ENCODE results near the gene HSD17B12. TPM values are rescaled to one million over a fixed set of nuclear protein-coding genes. Genes with fewer than 3 reads are reported as not detected.

Gene HSD17B12
- total and polyA plus RNA-seq, 2 of the 4 experiments (the other 2 are of a cell fraction): 38.0 to 44.6 TPM

GRCh38 chr11:43632181-43632580, 48.4 kb upstream of the HSD17B12 start (continued):
- TF ChIP-seq USF2 (IDR thresholded peaks at IDR 0.05; ENCODE audit: low read depth, low read length) (no peak), MXI1 (IDR thresholded peaks at IDR 0.05; ENCODE audit: borderline replicate concordance, low read depth, low read length) (no peak), RFX5 (IDR thresholded peaks at IDR 0.05; ENCODE audit: low read depth, low read length) (no peak), NFE2L2 (IDR thresholded peaks at IDR 0.05; ENCODE audit: low read depth, low read length) (no peak)

GRCh38 chr11:43638717-43639116, 41.8 kb upstream of the HSD17B12 start:
- no peak overlapping the region for H3K23ac ChIP-seq (ENCODE audit: low read depth, low read length)
- H2AK9ac ChIP-seq (replicated peaks; ENCODE audit: low read depth, low read length, poor library complexity): no peak overlapping the region
- no peak overlapping the region for H4K5ac ChIP-seq (ENCODE audit: low read depth, low read length)
- no CpG with 5 or more reads among the region's 3 CpGs for WGBS, 2 experiments (ENCODE audit: extremely low coverage in 2 of 2, insufficient read length in 1 of 2)
- H3K27me3 ChIP-seq (ENCODE audit: control insufficient read depth, insufficient read depth, low read length): peaks cover 17% of the 10 kb centered on the region
- H3K79me1 ChIP-seq (ENCODE audit: low read depth in 1 of 2, low read length in 2 of 2): no peaks in the 10 kb centered on the region
- in situ Hi-C loops (cut with MboI; ENCODE audit: low sequenced_read_pairs) (no loop called here), intact Hi-C loops (cut with micrococcal nuclease) (loop anchor here (5.0 kb wide), 1 partner anchor 41 kb away; no protein-coding TSS in a partner anchor), dilution Hi-C loops (cut with HindIII; ENCODE audit: low sequenced_read_pairs, unreplicated experiment) (no loop called here)
- ChIA-PET CTCF (no interaction called here), POLR2A (ENCODE audit: unreplicated experiment) (no interaction called here)
- H4K91ac ChIP-seq (ENCODE audit: insufficient read depth, low read depth, low read length): no peak overlapping the region
- TF ChIP-seq MXI1 (IDR thresholded peaks at IDR 0.05; ENCODE audit: borderline replicate concordance, low read depth, low read length) (no peak), RAD21 (IDR thresholded peaks at IDR 0.05; ENCODE audit: low read length) (no peak), BHLHE40 (IDR thresholded peaks at IDR 0.05; ENCODE audit: low read depth, low read length) (no peak), RCOR1 (IDR thresholded peaks at IDR 0.05; ENCODE audit: insufficient replicate concordance, low read length) (no peak), CEBPB (IDR thresholded peaks at IDR 0.05; ENCODE audit: low read depth, low read length) (no peak), CTCF (conservative IDR thresholded peaks at IDR 0.05; ENCODE audit: low read depth, low read length) (no peak), CHD1 (IDR thresholded peaks at IDR 0.05; ENCODE audit: low read depth, low read length) (no peak)
- no peak for ATAC-seq (ENCODE audit: low read depth)
- H2BK20ac ChIP-seq (ENCODE audit: low read depth, low read length): no peak overlapping the region
- no peak overlapping the region for H3K56ac ChIP-seq (ENCODE audit: extremely low read depth, insufficient read depth, low read length)
- no peak overlapping the region for H2AK5ac ChIP-seq (ENCODE audit: low read depth, low read length)
- H3K4me3 ChIP-seq (ENCODE audit: insufficient read depth, low read depth, low read length): no peak overlapping the region
- H3K4me1 ChIP-seq (ENCODE audit: control insufficient read depth, insufficient read depth, low read length): no peaks in the 10 kb centered on the region
- H3K14ac ChIP-seq (replicated peaks; ENCODE audit: low read depth, low read length): no peak overlapping the region
- no peaks in the 10 kb centered on the region for H3K9me1 ChIP-seq (ENCODE audit: insufficient read depth, low read length)
- H2BK15ac ChIP-seq (ENCODE audit: low read depth, low read length): no peak overlapping the region
- H2AFZ ChIP-seq (replicated peaks; ENCODE audit: low read length, poor library complexity): no peak overlapping the region
- H2BK120ac ChIP-seq (ENCODE audit: low read depth, low read length): no peak overlapping the region
- no peaks in the 10 kb centered on the region for H3K9me3 ChIP-seq (ENCODE audit: control insufficient read depth, insufficient read depth, low read length)
- no peak overlapping the region for H3K18ac ChIP-seq (ENCODE audit: low read depth, low read length)
- H3K36me3 ChIP-seq (ENCODE audit: control insufficient read depth, insufficient read depth, low read length): no peaks in the 10 kb centered on the region
- no peak overlapping the region for H3K27ac ChIP-seq (ENCODE audit: insufficient read depth, low read length)
- H4K20me1 ChIP-seq (ENCODE audit: insufficient read depth, low read length): no peaks in the 10 kb centered on the region
- H3K9ac ChIP-seq (ENCODE audit: low read depth, low read length): no peak overlapping the region
- no peak overlapping the region for H3K4ac ChIP-seq (ENCODE audit: low read depth, low read length)
- no TSS peak for BruUV-seq (replicated peaks)
- no peak overlapping the region for H2BK5ac ChIP-seq (ENCODE audit: low read depth, low read length, poor library complexity, severe bottlenecking)
- no peak overlapping the region for H3K4me2 ChIP-seq (ENCODE audit: low read depth, low read length)
- H4K8ac ChIP-seq (ENCODE audit: low read depth in 2 of 2, low read length in 2 of 2): no peak overlapping the region
- no peak for DNase-seq

Data from IMR-90 (cell line).